Jurkat, Clone E6-1 (cell line): ENCODE measurements around the gene CSF2RB.

ENCODE experiments used
- DNase-seq: peaks from one replicate; pipeline ENCODE4 v3.0.0-alpha.2; 2011; ENCODE audit warnings: low read depth, low spot score
- H3K4me3 ChIP-seq: 2 replicates; pipeline ENCODE4 v1.5.1; 2011; ENCODE audit warnings: mild to moderate bottlenecking, low read length, control low read depth, moderate library complexity

CSF2RB gene

DNA sequence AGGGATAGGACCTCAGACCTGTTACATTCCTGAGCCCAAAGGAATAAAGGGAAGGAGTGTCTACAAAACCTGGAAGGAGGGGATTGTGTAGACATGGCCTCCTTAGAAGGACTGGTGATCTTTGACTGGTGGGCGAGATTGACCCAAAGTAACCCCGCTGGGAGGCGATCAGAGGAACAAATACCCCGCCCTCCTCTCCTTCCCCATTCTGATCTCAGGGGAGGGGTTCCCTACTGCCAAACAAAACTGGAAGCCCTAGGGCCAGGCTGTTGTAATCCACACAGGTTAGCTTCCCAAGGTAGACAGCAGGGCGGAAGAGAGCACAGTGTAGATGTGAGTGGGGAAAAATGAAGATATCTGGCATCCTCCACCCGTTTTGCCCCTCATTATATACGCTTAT is 28.0 kb upstream of the CSF2RB start:
- H3K4me3 ChIP-seq = no peak overlapping the region
- no peak for DNase-seq

DNA sequence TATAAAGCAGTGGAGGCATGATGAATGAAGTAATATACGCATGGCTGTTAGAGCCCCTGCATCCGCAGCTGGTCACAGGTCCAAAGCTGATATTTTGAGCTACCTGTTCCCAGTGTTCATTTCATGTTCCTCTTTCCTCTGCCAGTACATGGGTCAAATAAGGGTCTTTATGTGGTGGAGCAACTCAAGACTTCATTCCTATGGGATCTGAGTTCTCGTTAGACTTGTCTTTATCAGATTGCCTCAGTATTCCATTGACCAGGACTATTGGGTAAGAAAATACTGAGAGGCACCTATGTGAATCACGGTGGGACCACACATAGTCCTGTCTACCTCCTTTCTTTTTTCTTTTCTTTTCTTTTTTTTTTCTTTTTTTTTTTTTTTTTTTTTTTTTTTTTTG is 27.4 kb upstream of the CSF2RB start:
- DNase-seq = no peak
- H3K4me3 ChIP-seq = no peak overlapping the region

DNA sequence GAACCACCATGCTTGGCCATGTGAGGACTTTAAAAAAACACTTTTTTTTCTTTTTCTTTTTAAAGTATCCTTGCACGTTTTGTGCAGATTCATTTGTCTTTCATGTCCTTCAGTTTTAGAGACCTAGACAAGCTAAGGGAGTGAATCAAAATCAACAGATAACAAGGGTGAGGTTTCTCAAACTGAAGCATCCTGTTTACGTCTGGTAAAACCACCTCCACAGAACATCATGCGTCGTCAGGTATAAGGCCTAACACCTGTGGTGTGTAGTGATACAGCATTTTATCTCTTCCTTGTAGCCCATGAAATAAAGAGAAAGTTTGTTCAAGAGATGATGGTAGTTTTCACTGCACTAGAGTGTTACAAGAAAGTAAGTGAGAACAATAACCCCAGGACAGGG is 26.3 kb upstream of the CSF2RB start:
- no peak for DNase-seq
- H3K4me3 ChIP-seq = no peak overlapping the region

DNA sequence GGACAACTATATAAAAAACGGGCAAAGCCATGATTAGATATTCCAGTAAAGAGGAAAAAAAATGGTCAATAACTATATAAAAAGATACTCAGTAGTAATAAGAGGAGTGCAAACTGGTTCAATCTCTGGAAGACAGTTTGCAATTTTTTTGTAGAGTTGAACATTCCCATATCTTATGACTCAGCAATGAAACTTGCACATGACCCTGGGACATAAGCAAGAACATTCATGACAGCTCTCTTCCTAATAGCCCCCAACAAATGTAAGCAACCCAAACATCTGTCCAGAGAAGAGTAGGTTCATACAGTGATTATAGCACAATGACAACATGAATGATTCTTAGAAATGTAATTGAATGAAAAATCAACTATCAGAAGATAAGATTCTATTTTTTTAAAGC is 21.8 kb upstream of the CSF2RB start:
- H3K4me3 ChIP-seq = no peak overlapping the region
- DNase-seq = no peak

DNA sequence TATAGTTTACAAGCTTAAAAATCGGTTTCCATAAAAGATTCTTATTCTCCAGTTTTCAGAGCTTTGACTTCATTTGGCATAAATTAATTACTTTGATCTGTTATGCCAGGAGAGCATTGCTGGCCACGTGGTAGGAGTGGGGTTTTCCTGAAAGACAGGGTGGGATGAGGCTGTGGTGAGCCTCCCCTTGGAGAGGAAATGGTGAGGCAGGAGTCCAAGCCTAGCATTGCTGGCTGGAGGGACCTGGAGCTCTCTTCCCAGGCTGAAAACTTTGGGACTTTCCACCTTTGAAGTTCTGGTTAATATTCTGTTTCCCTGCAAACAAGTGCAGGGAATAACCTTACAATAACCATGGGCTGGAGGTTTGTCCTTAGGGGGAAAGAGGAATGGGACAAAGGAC is 21.1 kb upstream of the CSF2RB start:
- H3K4me3 ChIP-seq = no peak overlapping the region
- no peak for DNase-seq

DNA sequence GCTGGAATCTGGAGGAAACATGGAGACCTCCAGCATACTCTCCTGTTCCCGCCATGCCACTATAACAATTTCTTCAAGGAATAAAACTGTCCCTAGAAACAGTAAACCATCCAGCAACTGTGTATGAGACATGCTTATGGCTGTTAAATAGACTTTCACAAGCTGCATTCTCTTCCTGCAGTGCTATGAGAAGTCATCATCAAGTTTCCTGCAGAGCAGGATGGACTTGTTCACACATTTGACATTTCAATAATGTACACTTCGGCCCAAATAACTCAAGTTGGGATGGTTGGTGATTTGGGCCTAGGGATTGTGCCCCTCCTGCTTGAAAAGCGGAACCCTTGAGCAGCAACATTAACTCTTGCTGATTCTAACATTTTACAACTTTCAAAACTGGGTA is 20.2 kb upstream of the CSF2RB start:
- DNase-seq = no peak
- H3K4me3 ChIP-seq = no peak overlapping the region

DNA sequence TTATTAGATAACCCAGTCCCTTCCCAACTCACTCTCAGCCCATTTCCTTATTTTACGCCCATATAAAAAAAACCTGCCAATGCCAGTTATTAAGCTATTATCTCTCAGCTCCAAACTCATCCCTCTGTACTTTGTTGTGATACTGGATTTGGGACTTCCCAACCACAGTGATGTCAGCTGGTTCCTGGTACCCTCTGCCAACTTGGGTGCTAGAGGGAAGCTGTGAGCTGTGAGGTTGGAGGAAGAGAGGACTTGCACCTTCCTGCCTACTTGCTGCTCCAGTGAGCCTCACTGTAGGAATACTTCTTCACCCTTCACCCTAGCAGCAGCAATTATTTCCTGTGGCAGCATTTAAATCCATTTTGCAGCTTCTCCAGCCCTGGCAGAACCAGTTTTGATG is 19.2 kb upstream of the CSF2RB start:
- H3K4me3 ChIP-seq = no peak overlapping the region
- DNase-seq = no peak

DNA sequence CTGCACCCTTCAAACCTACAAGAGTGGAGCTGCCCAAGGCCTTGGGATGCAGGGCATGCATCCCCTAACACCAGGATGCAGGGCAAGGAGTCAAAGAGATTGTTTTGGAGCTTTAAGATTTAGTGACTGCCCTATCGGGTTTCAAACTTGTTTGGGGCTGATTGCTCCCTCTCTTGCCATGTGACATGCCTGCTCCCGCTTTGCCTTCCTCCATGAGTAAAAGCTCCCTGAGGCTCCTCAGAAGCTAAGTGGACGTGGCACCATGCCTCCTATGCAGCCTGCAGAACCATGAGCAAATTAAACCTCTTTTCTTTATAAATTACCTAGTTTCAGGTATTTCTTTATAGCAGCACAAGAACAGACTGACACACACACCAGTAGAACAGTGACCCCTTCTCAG is 15.8 kb upstream of the CSF2RB start:
- DNase-seq = no peak
- H3K4me3 ChIP-seq = no peak overlapping the region

DNA sequence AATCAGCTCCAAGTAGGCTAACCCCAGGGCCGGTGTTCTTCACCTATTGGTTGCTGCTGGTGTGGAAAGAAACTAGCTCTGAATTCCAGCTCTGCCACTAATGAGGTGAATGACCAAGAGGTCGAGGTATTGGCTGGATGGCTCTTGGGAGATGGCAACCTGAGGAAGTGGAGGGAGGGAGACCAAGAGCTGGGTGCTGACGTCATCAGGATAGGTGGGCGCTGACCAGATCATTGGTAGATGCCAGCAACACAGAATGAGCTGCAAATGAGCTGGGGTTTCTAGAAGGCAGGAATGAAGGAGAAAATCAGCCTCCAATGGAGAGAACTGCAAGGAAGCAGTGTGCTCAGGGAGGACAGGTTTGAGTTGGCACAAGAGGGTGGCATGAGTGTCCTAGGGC is 14.7 kb upstream of the CSF2RB start:
- DNase-seq = no peak
- H3K4me3 ChIP-seq = no peak overlapping the region

DNA sequence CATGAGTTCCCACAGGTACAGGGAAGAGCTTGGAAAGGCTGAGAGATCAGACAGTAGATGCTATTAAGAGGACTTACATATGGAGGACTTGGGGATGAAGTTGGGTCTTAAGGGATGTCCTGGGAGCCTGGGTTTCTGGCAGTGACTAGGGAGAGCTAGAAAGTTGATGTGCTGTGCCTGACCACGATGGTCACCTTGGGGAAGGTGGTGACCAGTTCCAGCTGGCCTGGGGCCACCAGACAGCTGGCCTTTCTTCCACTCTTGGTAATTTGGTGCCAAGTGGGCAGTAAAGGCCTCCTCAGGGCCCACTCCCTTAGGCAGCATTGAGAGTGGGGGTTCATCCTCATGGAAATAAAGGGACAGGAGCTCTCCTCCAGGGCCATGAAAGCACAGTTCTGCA is 13.9 kb upstream of the CSF2RB start:
- DNase-seq = no peak
- H3K4me3 ChIP-seq = no peak overlapping the region

DNA sequence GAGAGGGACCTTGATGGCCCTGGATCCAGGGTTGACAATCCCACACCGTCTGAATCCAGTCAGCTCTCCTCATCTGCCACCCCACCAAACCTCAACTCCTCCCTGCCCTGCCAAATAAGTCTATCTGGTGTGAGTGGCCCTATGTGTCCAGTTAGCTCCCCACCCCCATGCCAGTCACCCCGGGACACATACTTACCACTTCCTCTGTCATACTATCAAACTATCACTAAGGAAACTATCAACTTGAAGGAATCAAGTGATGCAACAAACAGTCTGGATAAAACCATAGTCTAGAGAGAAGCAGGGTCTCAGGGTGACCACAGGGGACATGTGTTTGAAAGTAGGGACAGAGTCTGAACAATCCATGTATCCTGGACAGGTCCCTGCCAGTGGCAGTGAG is 13.2 kb upstream of the CSF2RB start:
- no peak overlapping the region for H3K4me3 ChIP-seq
- no peak for DNase-seq

DNA sequence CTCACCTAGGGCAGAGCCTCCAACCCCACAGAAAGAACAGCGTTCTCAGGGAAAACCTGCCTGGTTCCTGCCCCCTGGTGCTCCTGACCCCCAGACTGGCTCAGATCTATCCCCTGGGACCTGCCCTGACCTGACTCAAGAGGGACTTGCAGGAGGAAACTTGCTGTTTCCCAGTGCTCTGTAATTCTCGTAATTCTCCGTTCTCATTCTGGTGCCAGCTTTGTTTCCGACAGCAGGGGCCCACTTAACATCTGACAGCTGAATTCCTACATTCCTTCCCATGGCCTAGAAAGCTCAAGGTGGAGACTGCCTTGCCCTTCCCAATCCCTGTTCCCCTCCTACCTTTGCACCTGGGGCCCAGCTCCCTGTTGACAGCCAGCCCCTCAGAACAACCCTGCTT is 12.5 kb upstream of the CSF2RB start:
- DNase-seq = no peak
- no peak overlapping the region for H3K4me3 ChIP-seq

DNA sequence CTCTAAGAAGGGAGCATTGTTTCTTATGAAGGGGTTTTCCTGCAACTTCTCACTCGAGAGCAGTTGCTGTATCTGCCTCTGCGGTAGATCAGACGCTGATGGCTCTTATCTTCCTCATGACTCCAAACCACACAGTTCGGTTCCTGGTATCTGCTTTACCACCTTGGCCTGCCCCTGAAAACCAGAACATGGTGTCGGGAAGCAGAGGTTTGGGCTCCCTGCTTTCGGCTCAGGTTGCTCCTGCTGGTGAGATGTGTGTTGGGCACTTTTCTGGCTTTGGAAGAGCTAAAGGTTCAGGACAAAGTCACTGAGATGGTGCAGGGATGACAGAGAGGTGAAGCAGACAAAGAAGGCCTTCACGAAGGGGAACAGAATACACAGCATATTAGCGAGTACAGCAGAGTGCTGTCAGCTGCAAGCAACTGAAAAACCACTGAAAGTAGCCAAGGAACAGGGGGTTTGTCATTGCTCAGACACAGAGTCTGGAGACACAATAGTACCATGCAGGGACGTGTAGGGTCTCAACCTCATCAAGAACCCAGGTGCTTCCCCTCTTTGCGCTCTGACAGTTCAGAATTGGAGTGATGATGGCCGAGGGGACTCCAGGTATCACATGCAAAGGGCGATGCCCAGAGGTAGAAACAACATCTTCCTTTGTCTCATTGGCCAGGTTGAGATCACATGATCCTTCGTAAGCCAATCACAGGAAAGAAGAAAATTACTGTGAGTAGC is 11.9 kb upstream of the CSF2RB start:
- peak; percentile 82 for DNase-seq
- H3K4me3 ChIP-seq = peak overlapping the region; percentile 27

DNA sequence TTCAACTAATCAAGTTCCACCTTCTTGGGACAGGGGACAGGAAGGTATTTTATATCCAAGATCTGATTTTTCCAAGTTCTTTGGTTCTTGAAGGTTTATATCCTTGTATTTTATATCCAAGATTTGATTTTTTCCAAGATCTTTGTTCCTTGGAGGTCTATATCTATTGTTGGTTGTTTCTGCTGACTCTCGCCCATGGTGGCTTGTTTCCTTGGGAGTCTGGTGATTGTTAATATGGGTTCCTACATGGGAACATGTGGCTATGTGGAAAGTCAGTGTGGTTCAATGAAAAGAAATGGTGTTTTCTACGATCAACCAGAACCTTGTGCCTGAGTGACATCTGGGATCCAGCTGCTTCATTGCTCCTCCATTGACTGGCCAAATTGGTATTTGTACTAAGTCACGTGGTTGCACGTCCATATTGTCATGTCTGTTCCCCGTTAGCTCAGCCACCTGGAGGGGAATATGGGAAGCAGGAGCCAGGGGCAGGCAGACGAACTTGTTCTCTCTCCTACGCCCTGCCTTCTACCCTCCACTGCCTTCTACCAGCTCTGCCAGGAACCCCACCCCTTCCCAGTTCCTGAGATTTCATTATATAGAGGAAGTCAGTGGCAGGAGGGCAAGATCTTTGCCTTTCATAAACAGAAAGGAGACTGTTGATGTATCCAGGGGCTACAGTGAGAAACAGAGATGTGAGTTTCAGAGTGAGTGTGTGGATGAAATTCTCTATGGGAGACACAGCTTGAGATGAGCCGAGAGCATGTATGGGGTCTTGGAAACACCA is 11.1 kb upstream of the CSF2RB start:
- H3K4me3 ChIP-seq = no peak overlapping the region
- no peak for DNase-seq

DNA sequence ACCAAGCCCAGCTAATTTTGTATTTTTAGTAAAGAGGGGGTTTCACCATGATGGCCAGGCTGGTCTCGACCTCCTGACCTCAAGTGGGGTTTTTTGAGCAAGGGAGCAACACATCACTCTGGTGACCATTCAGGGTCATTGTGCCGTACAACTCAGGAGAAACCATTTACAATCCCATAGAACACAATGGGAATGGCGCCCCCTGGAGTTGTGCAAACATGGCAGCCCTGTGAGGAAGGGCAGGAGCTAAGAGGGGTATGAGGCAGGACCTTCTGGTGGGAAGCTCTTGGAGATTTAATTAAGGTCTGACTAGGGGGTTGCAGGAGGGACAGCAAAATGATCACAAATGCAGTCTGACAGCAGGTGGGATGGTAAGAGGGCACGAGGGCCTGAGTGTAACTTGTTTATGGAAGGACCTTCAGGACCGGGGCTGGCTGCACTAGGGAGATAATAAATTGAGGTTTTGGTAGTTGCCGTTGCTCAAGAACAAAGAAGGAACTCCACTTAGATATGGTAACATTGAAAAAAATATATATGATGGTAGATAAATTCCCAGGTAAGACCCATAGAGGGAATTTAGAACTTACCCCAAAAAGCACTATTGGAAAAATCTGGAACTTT is 9.1 kb upstream of the CSF2RB start:
- no peak for DNase-seq
- no peak overlapping the region for H3K4me3 ChIP-seq

DNA sequence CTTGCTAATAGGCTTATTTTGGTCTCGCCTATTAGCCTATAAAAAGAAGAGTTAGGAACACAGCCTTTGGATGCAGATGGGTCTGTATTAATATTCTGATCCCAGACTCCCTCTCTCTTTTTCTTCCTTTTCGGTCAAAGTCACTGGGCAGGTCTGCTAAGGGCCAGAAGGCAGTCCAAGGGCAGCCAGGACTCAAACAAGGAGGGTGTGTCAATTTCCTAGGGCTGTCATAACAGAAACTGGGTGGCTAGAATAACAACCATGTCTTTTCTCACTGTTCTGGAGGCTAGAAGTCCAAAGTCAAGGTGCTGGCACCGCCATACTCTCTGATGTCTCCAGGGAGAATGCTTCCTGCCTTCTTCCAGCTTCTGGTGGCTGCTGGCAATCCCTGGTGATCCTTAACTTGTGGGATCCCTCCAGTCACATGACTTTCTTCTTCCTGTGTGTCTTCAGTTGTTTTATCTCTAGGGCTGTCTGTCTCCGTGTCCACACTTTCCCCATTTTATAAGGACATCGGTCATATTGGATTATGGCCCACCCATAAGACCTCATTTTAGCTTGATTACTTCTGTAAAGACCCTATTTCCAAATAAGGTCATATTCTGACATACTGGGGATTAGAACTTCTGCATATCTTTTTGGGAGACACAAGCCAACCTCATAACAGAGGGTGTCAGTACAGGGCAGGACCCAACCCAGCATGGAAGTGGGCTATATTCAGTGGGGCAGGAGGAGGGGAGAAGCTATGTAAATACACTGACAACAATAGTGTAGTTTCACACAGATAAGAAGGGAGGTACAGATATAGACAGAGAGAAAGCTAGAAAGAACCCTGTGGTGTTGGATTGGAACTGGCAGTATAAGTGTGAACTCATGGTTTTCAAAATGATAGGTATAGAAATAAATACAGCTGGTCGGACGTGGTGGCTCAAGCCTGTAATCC is 5.9 kb upstream of the CSF2RB start:
- no peak overlapping the region for H3K4me3 ChIP-seq
- DNase-seq = no peak

DNA sequence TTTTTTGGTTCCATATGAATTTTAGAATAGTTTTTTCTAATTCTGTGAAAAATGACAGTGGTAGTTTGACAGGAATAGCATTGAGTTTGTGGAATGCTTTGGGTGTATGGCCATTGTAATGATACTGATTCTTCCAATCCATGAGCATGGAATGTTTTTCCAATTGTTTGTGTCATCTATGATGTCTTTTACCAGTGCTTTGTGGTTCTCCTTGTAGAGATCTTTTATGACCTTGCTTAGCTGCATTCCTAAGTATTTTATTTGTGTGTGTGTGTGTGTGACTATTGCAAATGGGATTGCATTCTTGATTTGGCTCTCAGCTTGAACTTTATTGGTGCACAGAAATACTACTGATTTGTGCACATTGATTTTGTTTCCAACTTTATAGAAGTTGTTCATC is 3.0 kb upstream of the CSF2RB start:
- DNase-seq = no peak
- H3K4me3 ChIP-seq = no peak overlapping the region

DNA sequence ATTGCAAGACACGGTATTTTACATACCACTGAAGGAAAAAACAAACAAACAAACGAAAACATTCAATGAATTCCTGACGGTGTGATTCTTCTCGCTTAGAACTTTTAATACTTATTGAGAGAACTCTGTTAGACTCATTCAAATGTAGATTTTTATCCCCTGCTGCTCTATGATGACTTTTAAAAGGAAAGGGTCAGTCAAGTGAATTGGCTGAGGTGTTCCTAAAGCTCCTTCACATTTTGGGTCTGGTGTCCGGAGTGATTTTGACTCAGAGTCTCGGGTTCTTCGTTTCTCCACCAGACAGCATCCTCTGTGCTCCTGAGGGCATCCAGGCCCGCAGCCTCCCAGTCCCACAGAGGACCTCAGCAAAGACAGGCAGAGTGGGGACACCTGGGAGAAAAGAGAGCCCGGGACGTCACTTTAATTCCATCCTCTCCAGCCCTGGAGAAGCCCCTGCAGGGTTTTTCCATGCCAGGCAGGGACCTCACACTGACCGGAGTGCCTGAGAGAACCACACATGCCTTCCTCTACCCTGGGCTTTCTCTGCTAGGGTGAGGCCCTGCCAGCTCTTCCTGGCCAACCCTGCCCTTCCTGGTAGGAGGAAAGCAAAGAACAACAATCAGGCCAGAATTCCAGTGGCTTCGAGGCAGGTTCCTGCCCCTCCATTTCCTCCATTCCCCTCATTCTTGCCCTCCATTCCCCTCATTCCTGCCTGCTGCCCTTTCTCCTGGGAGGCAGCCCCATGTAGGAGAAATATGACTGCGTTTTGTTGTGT is 1.4 kb upstream of the CSF2RB start:
- H3K4me3 ChIP-seq = no peak overlapping the region
- DNase-seq = no peak
